CD4-positive, alpha-beta T cell (primary cell): ENCODE results near the gene AP3M1. TPM values are rescaled to one million over a fixed set of nuclear protein-coding genes. Genes with fewer than 3 reads are reported as not detected.

Experiments
- ATAC-seq: fragments of 200-7000 bp; cut with Tn5 transposase; one replicate; pipeline ENCODE4 v1.10.0; 2022; ENCODE audit warnings: mild to moderate bottlenecking; ENCODE audit not compliant: poor library complexity
- CTCF ChIA-PET: fragments of 350-600 bp; sonication (Branson Sonifier 250); formaldehyde crosslinking; loops from one replicate; lab custom pipeline; 2021; ENCODE audit warnings: antibody characterized with exemption, inconsistent platforms; lab: Charles Lee
- POLR2A ChIA-PET: fragments of 350-600 bp; sonication (Branson Sonifier 250); formaldehyde crosslinking; loops from one replicate; lab custom pipeline; 2021; ENCODE audit warnings: antibody characterized with exemption, inconsistent platforms; lab: Charles Lee
- DNase-seq, 14 experiments: peaks; one replicate each; pipeline ENCODE4 v3.0.0-alpha.2; 2013 to 2020; ENCODE audit warnings: mixed read lengths in 2 of 14
- H3K27ac ChIP-seq, 2 donors: one replicate each; pipeline versions ENCODE4 v1.5.1 to v1.7.0; 2013; ENCODE audit warnings: low read length in 2 of 2, low read depth in 1 of 2, mild to moderate bottlenecking in 1 of 2
- H3K27me3 ChIP-seq, 2 experiments: 1 replicate in 1 of 2; 2 replicates in 1 of 2; pipeline versions ENCODE4 v1.6.1 to v1.7.0; 2013; ENCODE audit warnings: low read length in 2 of 2, control low read depth in 1 of 2, mild to moderate bottlenecking in 1 of 2, moderate library complexity in 1 of 2; ENCODE audit not compliant: insufficient read depth in 2 of 2, control insufficient read depth in 1 of 2
- H3K36me3 ChIP-seq: one replicate; pipeline ENCODE4 v1.6.1; 2013; ENCODE audit warnings: low read length, control low read depth; ENCODE audit not compliant: insufficient read depth
- H3K4me1 ChIP-seq: one replicate; pipeline ENCODE4 v1.6.1; 2013; ENCODE audit warnings: low read length, control low read depth; ENCODE audit not compliant: insufficient read depth
- H3K4me3 ChIP-seq: one replicate; pipeline ENCODE4 v1.5.1; 2013; ENCODE audit warnings: mild to moderate bottlenecking, low read length, moderate library complexity
- H3K9me3 ChIP-seq, 2 experiments: 1 replicate in 1 of 2; 2 replicates in 1 of 2; pipeline versions ENCODE4 v1.6.1 to v1.7.0; 2013; ENCODE audit warnings: low read length in 2 of 2, mild to moderate bottlenecking in 2 of 2, control low read depth in 1 of 2, moderate library complexity in 1 of 2; ENCODE audit not compliant: control insufficient read depth in 1 of 2, insufficient read depth in 1 of 2
- H3K27ac Mint-ChIP-seq: one replicate; pipeline ENCODE4 v1.8.0; 2020; ENCODE audit warnings: mixed read lengths
- H3K27me3 Mint-ChIP-seq: one replicate; pipeline ENCODE4 v1.8.0; 2021; ENCODE audit warnings: mixed read lengths
- H3K36me3 Mint-ChIP-seq: one replicate; pipeline ENCODE4 v1.8.0; 2021; ENCODE audit warnings: low read depth, mixed read lengths
- H3K4me1 Mint-ChIP-seq: one replicate; pipeline ENCODE4 v1.8.0; 2021; ENCODE audit warnings: low read depth, mixed read lengths
- H3K4me3 Mint-ChIP-seq: one replicate; pipeline ENCODE4 v1.8.0; 2020; ENCODE audit warnings: mild to moderate bottlenecking, mixed read lengths
- H3K9me3 Mint-ChIP-seq: one replicate; pipeline ENCODE4 v1.8.0; 2020; ENCODE audit warnings: mixed read lengths
- intact Hi-C, 2 experiments: fragments of 100-400 bp; cut with DNase I in 1 of 2; cut with micrococcal nuclease in 1 of 2; formaldehyde crosslinking; loops; one replicate each; pipeline versions ENCODE4 v1.15.1 to v1.9.0; 2023 to 2025; cut with DNase I, micrococcal nuclease
- total RNA-seq, 174 experiments: library from RNA in 2 of 174; stranded (reverse) in 2 of 174; gene quantifications; one replicate each; pipeline ENCODE4 v1.2.3 and lab custom pipeline; 2021 to 2026
- TF ChIP-seq, protein P1 (sequence below): fragments of 200-600 bp; IDR thresholded peaks from one replicate; pipeline ENCODE4 v1.8.0; 2022; ENCODE audit warnings: antibody characterized with exemption, mild to moderate bottlenecking

AP3M1 gene
- total RNA-seq, 2 experiments from 2014 or later: 14.8 to 17.6 TPM

- Mint-ChIP-seq H3K27me3 (no peaks in the 10 kb centered on the region), H3K27ac (peak overlapping the region; percentile 25), H3K4me3 (peak overlapping the region; percentile 67), H3K9me3 (no peaks in the 10 kb centered on the region), H3K4me1 (peaks cover 40% of the 10 kb centered on the region), H3K36me3 (peaks cover 3% of the 10 kb centered on the region)
- intact Hi-C loops: loop anchor here (5.0 to 10.0 kb wide), 8 partner anchors 59 to 1079 kb away; partner anchors contain the start of genes CAMK2G (in 1 of the 2), CHCHD1 (in 1 of the 2), KAT6B (in 1 of the 2) and VDAC2 (in 1 of the 2)
- no peaks in the 10 kb centered on the region for H3K36me3 ChIP-seq
- ATAC-seq (no peak), DNase-seq (no peak)
- H3K4me1 ChIP-seq: peaks cover 26% of the 10 kb centered on the region
- POLR2A ChIA-PET: interaction anchor here (0.9 kb wide), 1 partner anchor 14 kb away, joined by 3 read pairs; no protein-coding TSS in a partner anchor
- TF ChIP-seq, protein P1, sequence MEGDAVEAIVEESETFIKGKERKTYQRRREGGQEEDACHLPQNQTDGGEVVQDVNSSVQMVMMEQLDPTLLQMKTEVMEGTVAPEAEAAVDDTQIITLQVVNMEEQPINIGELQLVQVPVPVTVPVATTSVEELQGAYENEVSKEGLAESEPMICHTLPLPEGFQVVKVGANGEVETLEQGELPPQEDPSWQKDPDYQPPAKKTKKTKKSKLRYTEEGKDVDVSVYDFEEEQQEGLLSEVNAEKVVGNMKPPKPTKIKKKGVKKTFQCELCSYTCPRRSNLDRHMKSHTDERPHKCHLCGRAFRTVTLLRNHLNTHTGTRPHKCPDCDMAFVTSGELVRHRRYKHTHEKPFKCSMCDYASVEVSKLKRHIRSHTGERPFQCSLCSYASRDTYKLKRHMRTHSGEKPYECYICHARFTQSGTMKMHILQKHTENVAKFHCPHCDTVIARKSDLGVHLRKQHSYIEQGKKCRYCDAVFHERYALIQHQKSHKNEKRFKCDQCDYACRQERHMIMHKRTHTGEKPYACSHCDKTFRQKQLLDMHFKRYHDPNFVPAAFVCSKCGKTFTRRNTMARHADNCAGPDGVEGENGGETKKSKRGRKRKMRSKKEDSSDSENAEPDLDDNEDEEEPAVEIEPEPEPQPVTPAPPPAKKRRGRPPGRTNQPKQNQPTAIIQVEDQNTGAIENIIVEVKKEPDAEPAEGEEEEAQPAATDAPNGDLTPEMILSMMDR: no peak
- no peaks in the 10 kb centered on the region for H3K27me3 ChIP-seq
- CTCF ChIA-PET: no interaction called here
- no peak overlapping the region for H3K4me3 ChIP-seq
- no peaks in the 10 kb centered on the region for H3K9me3 ChIP-seq
- H3K27ac ChIP-seq: no peak overlapping the region
These were observed 2.5 kb upstream of the AP3M1 start for GRCh38 chr10:74153123-74153522.

DNA sequence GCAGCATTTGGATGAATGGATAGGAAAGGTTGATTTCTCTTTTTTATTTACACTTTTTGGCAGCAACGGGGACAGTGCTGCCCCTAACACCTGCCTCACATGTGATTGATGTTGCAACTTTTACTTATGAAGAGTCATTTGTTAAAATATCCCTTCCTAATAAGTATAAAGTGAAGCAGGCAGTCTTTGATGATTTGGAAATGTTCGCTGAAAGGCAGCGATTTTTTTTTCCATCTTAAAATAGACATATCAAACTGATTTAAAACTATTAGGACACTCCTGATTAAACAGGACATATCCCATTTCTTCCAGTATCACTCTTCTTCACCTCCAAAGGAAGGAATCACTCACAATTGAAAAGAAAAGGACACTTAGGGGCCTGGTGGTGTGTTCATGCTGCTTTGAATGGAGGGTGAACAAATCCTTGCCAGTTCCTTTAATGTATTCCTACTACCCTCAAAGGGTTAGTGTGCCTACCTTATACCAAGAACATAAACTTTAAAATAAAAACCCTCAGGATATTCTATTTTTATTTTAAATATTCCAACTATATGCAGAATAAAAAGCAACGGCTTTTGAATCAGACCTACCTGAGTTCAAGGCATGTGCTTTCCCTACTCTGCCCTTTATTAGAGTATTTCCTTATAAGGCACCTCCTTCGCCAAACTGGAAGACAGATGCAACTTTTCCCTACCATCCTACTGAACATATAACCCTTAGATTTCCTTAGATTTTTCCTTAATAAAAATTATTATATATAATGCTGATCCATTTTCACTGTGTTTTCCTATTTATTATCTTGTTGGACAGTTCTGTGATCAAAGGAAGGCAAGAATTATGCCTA, 1.5 kb upstream of the AP3M1 start:
- Mint-ChIP-seq H3K27ac (peak overlapping the region; percentile 70), H3K9me3 (no peaks in the 10 kb centered on the region), H3K36me3 (peaks cover 8% of the 10 kb centered on the region), H3K27me3 (no peaks in the 10 kb centered on the region), H3K4me1 (peaks cover 45% of the 10 kb centered on the region), H3K4me3 (peak overlapping the region; percentile 14)
- POLR2A ChIA-PET: interaction anchor here (1.6 to 2.9 kb wide), 8 partner anchors 13 to 1058 kb away, joined by 7 to 58 read pairs (median 16); partner anchors contain the start of gene VDAC2
- TF ChIP-seq, protein P1: no peak
- no peaks in the 10 kb centered on the region for H3K36me3 ChIP-seq
- no peak for ATAC-seq
- no peak overlapping the region for H3K27ac ChIP-seq
- no peaks in the 10 kb centered on the region for H3K27me3 ChIP-seq
- H3K4me1 ChIP-seq: peaks cover 26% of the 10 kb centered on the region
- CTCF ChIA-PET: interaction anchor here (0.5 to 2.0 kb wide), 8 partner anchors 17 to 1073 kb away, joined by 3 to 11 read pairs (median 4); no protein-coding TSS in a partner anchor
- H3K9me3 ChIP-seq: no peaks in the 10 kb centered on the region
- intact Hi-C loops: loop anchor here (1.0 to 10.0 kb wide), 12 partner anchors 24 to 1080 kb away; partner anchors contain the start of genes CAMK2G (in 1 of the 2), CHCHD1 (in 1 of the 2), KAT6B (in 1 of the 2) and SAMD8 (in 1 of the 2)
- DNase-seq: no peak
- peak overlapping the region; percentile 68 for H3K4me3 ChIP-seq
